Naive thymus-derived CD8-positive, alpha-beta T cell (primary cell): Measurements from ENCODE around the gene PACS1. TPM values are rescaled to one million over a fixed set of nuclear protein-coding genes. Genes with fewer than 3 reads are reported as not detected.
A peak's percentile ranks its signal among the peaks of the same experiment; 100 is the strongest.

Source experiments
- ATAC-seq, 2 donors: fragments of 150-1000 bp; cut with Tn5 transposase in 1 of 2; sonication (Bioruptor Pico), chemical (Tn5 transposase) in 1 of 2; 1 replicate in 1 of 2; 2 replicates in 1 of 2; pipeline ENCODE4 v1.10.0; 2021; ENCODE audit warnings: mild to moderate bottlenecking in 2 of 2, moderate library complexity in 2 of 2
- POLR2A ChIA-PET: fragments of 350-600 bp; sonication (Branson Sonifier 250); formaldehyde crosslinking; loops from one replicate; lab custom pipeline; 2021; ENCODE audit warnings: antibody characterized with exemption; lab: Charles Lee
- DNase-seq, 10 donors: peaks; one replicate each; pipeline versions ENCODE4 v3.0.0 to v3.0.0-alpha.2; 2020 to 2022
- H3K27ac Mint-ChIP-seq, 10 donors: one replicate each; pipeline ENCODE4 v1.8.0; 2020 to 2022; ENCODE audit warnings: mild to moderate bottlenecking in 10 of 10, mixed read lengths in 10 of 10, moderate library complexity in 4 of 10, inconsistent platforms in 1 of 10
- H3K27me3 Mint-ChIP-seq, 5 donors: one replicate each; pipeline ENCODE4 v1.8.0; 2021 to 2022; ENCODE audit warnings: mixed read lengths in 5 of 5
- H3K36me3 Mint-ChIP-seq, 3 donors: one replicate each; pipeline ENCODE4 v1.8.0; 2020 to 2022; ENCODE audit warnings: mixed read lengths in 3 of 3, mild to moderate bottlenecking in 2 of 3, inconsistent platforms in 1 of 3
- H3K4me1 Mint-ChIP-seq, 4 donors: one replicate each; pipeline ENCODE4 v1.8.0; 2021 to 2022; ENCODE audit warnings: mixed read lengths in 4 of 4
- H3K4me3 Mint-ChIP-seq, 10 donors: one replicate each; pipeline ENCODE4 v1.8.0; 2020 to 2022; ENCODE audit warnings: mild to moderate bottlenecking in 10 of 10, mixed read lengths in 10 of 10, moderate library complexity in 6 of 10, inconsistent platforms in 1 of 10
- H3K9me3 Mint-ChIP-seq, 9 donors: one replicate each; pipeline ENCODE4 v1.8.0; 2020 to 2022; ENCODE audit warnings: mixed read lengths in 9 of 9, mild to moderate bottlenecking in 3 of 9, inconsistent platforms in 1 of 9, moderate library complexity in 1 of 9
- polyA plus RNA-seq, 3 donors: library from polyadenylated mRNA; unstranded; fragments of 300-500 nt; fragmentation: Illumina TruSeq; gene quantifications; one replicate each; pipeline ENCODE4 v1.2.3, GENCODE V29; 2021
- total RNA-seq, 8 experiments: library from RNA in 2 of 8; stranded (reverse) in 2 of 8; gene quantifications; one replicate each; pipeline ENCODE4 v1.2.3 and lab custom pipeline; 2021 to 2026

PACS1 gene
- total and polyA plus RNA-seq, 5 experiments from 2014 or later, result 35.9 to 317 (median 98.8) TPM

DNA sequence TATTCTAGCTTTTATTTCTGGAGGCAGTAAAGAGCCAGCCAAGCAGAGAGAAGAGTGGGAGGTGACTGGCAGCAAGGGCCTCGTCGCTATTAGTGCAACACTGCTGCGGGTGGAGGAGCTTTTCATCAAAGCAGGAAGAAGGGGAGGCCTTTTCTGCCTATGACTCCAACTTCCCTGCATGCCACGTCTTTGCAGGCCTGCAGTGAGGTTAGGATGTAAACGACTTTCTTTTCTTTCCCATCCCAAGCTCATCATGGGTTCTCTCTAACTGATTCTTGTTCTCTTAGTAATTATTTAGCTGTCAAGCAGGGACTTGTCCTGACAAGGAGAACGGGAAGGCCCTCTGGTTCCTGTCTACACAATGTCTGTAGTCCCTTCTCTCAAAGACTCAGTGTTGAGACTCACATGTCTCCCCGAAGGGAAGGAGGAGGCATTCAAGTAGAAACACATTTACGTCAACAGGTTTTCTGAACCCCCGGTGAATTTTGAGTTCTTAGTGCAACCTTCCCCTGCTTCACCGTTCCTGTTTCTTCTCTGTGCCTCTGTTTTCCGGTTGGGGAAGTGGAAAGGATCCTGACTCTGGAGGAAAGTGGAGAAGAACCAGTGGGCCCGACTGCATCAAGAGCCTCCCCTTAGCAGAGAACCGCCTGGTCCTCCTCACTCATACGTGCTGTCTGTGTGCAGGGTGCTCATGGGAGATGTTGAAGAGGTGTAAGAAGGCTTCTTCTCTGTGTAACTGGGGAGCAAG lies 56.9 kb downstream of the PACS1 start:
- peak; percentile 23 to 75 (median 55) for DNase-seq
- Mint-ChIP-seq H3K4me3 (peak overlapping the region; percentile 61 to 89 (median 81)), H3K4me1 (peaks cover 44 to 84% (median 83%) of the 10 kb centered on the region in 4 donors), H3K27ac (peak overlapping the region; percentile 88 to 98 (median 96)), H3K27me3 (no peaks in the 10 kb centered on the region), H3K36me3 (peaks cover 0 to 7% (median 0%) of the 10 kb centered on the region in 3 donors), H3K9me3 (no peaks in the 10 kb centered on the region)
- ATAC-seq, result peak; percentile 92
- POLR2A ChIA-PET, result interaction anchor here (0.7 to 2.4 kb wide), 10 partner anchors 9 to 75 kb away, joined by 4 to 18 read pairs (median 6); partner anchors contain the start of genes PACS1 and SF3B2

DNA sequence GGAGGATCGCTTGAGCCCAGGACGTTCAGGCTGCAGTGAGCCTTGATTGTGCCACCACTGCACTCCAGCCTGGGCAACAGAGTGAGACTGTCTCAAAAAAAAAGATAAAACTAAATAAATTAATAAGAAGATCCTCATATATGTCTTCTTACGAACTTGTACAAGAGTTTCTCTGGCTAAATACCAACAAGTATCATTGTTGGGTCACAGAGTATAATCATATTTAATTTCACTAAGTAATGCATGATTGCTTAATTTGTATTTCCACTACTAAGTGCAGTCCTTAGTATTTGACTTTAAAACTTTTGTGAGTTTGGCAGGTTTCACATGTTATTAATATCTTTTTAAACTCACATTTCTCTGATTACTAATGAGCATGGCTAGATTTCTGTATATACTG lies 60.9 kb downstream of the PACS1 start:
- H3K4me1 Mint-ChIP-seq, result peaks cover 45 to 82% (median 78%) of the 10 kb centered on the region in 4 donors
- peak overlapping the region; percentile 34 to 92 (median 81) for H3K27ac Mint-ChIP-seq
- no peaks in the 10 kb centered on the region for H3K9me3 Mint-ChIP-seq
- peaks cover 0 to 5% (median 0%) of the 10 kb centered on the region in 3 donors for H3K36me3 Mint-ChIP-seq
- no peak for DNase-seq
- no peaks in the 10 kb centered on the region for H3K27me3 Mint-ChIP-seq
- H3K4me3 Mint-ChIP-seq, result peak overlapping the region in 5 of 10 donors; percentile 8 to 30 (median 28)
- POLR2A ChIA-PET, result interaction anchor here (0.7 to 1.0 kb wide), 2 partner anchors 25 to 53 kb away, joined by 3 read pairs; no protein-coding TSS in a partner anchor
- ATAC-seq, result no peak

DNA sequence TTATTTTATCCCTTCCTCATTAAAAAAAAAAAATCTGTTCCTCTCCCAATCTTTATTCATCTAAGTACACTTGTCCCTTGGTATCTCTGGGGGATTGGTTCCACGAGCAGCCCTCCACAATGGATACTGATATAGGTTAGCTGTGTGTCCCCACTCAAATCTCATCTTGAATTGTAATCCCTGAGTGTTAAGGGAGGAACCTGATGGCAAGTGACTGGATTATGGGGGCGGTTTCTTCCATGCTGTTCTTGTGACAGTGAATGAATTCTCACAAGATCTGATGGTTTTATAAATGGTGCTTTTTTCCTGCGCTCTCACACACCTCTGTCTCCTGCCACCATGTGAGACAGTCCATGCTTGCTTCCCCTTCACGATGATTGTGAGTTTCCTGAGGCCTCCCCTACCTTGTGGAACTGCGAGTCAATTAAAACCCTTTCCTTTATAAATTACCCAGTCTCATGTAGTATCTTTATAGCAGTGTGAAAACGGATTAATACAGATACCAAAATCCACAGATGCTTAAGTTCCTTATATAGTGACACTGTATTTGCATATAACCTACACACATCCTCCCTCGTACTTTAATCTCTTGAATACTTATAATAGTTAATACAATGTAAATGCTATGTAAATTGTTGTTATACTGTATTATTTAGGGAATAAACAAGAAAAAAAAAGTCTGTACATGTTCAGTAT lies 62.0 kb downstream of the PACS1 start:
- H3K36me3 Mint-ChIP-seq, result peaks cover 0 to 5% (median 0%) of the 10 kb centered on the region in 3 donors
- DNase-seq (no peak), ATAC-seq (no peak)
- POLR2A ChIA-PET, result interaction anchor here (0.7 to 2.2 kb wide), 3 partner anchors 23 to 64 kb away, joined by 3 to 9 read pairs (median 3); no protein-coding TSS in a partner anchor
- peak overlapping the region in 5 of 10 donors; percentile 16 to 62 (median 30) for H3K4me3 Mint-ChIP-seq
- peaks cover 41 to 79% (median 74%) of the 10 kb centered on the region in 4 donors for H3K4me1 Mint-ChIP-seq
- no peaks in the 10 kb centered on the region for H3K27me3 Mint-ChIP-seq
- H3K9me3 Mint-ChIP-seq, result no peaks in the 10 kb centered on the region
- H3K27ac Mint-ChIP-seq, result peak overlapping the region; percentile 32 to 92 (median 84)

DNA sequence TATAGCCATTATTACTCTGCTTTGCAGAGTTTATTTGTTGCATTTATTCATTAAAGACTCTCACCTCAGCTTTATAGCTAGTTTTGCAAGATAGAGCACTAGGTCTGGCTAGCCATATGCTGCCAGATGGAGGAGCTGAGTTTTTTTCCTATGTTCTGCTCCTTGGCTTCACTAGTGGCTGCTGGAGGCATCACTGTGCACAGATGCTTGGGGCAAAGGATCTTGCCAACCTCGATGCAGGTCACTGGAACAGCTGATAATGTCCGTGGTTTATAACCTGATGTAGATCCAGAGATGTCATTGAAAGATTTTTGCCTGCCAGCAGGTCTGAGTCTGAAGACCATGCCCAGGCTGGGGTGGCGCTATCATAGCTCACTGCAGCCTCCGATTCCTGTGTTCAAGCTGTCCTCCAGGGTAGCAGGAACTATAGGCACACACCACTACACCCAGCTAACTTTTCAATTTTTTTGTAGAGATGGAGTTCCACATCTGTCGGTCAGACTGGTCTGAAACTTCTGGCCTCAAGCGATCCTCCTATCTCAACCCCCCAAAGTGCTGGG lies 63.2 kb downstream of the PACS1 start:
- no peak for DNase-seq
- Mint-ChIP-seq H3K36me3 (peaks cover 0 to 5% (median 0%) of the 10 kb centered on the region in 3 donors), H3K27ac (peak overlapping the region in 9 of 10 donors; percentile 9 to 89 (median 71)), H3K4me3 (no peak overlapping the region), H3K4me1 (peaks cover 33 to 78% (median 68%) of the 10 kb centered on the region in 4 donors), H3K9me3 (no peaks in the 10 kb centered on the region), H3K27me3 (no peaks in the 10 kb centered on the region)
- ATAC-seq, result no peak
- POLR2A ChIA-PET, result interaction anchor here (0.5 to 3.0 kb wide), 5 partner anchors 17 to 545 kb away, joined by 4 to 15 read pairs (median 9); no protein-coding TSS in a partner anchor

DNA sequence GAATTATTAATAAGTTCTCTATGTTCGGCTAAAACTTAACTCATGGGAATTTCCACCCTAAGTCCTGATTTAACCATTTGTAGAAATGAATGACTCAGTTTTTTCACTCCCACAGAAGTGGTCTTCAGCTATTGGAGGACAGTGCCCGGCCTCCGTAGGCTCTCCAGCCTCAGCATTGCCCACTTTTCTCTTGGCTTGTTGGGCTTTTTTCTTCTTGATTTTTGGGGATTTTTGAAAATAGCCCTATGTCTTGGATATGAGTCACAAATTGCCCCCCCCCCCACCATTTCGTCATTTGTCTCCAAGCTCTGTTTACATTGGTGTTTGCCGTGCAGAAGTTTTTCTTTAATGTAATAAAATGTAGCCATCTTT lies 66.7 kb downstream of the PACS1 start:
- no peak for ATAC-seq
- peaks cover 27 to 73% (median 57%) of the 10 kb centered on the region in 4 donors for H3K4me1 Mint-ChIP-seq
- H3K36me3 Mint-ChIP-seq, result peaks cover 0 to 6% (median 0%) of the 10 kb centered on the region in 3 donors
- H3K27me3 Mint-ChIP-seq, result no peaks in the 10 kb centered on the region
- POLR2A ChIA-PET, result interaction anchor here (0.7 to 1.3 kb wide), 2 partner anchors 65 to 91 kb away, joined by 3 to 6 read pairs; no protein-coding TSS in a partner anchor
- no peak overlapping the region for H3K4me3 Mint-ChIP-seq
- H3K9me3 Mint-ChIP-seq, result no peaks in the 10 kb centered on the region
- DNase-seq, result no peak
- peak overlapping the region in 7 of 10 donors; percentile 12 to 78 (median 56) for H3K27ac Mint-ChIP-seq

DNA sequence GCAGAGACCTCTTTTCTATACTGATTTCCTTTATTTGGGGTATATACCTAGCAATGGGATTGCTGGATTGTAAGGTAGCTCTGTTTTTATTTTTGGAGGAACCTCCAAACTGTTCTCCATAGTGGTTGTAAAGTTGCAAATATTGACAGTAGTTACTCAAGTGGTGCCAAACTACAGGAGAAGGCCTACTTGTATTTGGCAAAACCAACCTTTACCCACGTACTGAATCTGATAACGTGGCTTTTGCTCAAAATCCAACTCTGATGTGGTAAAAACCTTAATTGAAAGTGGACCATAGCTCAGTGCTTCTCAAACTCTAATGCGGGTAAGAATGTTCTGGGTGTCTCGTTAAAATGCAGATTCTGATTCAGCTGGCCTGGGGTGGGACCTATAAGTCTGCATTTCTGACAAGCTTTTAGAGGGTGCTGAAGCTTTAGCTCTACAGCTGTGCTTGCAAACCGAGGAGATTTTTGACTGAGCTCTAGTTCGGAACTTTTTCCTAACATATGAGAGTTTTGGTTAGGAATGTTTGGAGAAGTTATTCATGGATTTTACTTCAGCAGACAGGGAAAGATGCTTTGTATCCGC lies 69.8 kb downstream of the PACS1 start:
- Mint-ChIP-seq H3K27ac (peak overlapping the region in 6 of 10 donors; percentile 3 to 82 (median 46)), H3K9me3 (no peaks in the 10 kb centered on the region), H3K4me3 (no peak overlapping the region), H3K4me1 (peaks cover 18 to 73% (median 56%) of the 10 kb centered on the region in 4 donors), H3K27me3 (no peaks in the 10 kb centered on the region), H3K36me3 (peaks cover 0 to 5% (median 2%) of the 10 kb centered on the region in 3 donors)
- ATAC-seq, result no peak
- POLR2A ChIA-PET, result interaction anchor here (0.5 to 0.8 kb wide), 2 partner anchors 71 to 787 kb away, joined by 3 read pairs; no protein-coding TSS in a partner anchor
- no peak for DNase-seq

DNA sequence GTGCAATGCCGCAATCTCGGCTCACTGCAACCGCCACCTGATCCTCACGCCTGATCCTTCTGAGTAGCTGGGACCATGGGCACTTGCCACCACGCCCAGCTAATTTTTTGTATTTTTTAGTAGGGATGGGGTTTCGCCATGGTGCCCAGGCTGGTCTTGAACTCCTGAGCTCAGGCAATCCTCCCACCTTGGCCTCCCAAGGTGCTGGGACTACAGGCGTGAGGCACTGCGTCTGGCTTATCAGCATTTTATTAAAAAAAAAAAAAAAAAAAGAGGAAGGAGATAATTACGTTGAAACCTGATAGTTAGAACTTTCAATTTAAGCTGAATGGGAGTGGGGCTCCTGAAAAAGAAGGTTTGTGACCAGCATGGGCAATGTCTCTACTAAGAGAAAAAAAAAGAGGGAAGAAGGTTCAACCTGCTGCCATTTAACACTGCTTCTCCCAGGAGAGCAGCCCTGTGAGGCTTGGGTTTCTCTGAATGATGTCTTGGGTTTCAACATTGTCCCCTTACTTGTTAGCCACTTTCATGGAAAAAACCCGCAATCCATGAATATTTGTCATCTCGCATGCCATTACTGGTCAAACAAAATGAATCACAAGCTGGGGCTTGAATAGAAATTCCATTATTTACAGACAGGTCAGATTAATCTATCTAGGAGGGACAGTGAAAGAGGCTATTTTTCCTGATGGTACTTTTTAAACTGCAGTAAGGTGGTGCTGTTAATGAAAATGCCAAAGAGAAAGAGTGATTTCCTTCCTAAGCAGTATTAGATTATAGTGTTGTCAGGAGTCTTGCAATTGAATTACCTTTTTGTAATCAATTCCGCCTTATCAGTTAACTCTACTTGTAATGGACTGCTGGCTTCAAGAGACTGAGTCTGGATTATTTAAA lies 72.5 kb downstream of the PACS1 start:
- POLR2A ChIA-PET, result interaction anchor here (0.8 kb wide), 2 partner anchors 16 to 39 kb away, joined by 3 to 8 read pairs; no protein-coding TSS in a partner anchor
- ATAC-seq (no peak), DNase-seq (no peak)
- H3K4me3 Mint-ChIP-seq, result no peak overlapping the region
- peak overlapping the region in 3 of 10 donors; percentile 13 to 72 (median 43) for H3K27ac Mint-ChIP-seq
- H3K9me3 Mint-ChIP-seq, result no peaks in the 10 kb centered on the region
- peaks cover 28 to 76% (median 62%) of the 10 kb centered on the region in 4 donors for H3K4me1 Mint-ChIP-seq
- H3K36me3 Mint-ChIP-seq, result peaks cover 5 to 23% (median 11%) of the 10 kb centered on the region in 3 donors
- H3K27me3 Mint-ChIP-seq, result no peaks in the 10 kb centered on the region

DNA sequence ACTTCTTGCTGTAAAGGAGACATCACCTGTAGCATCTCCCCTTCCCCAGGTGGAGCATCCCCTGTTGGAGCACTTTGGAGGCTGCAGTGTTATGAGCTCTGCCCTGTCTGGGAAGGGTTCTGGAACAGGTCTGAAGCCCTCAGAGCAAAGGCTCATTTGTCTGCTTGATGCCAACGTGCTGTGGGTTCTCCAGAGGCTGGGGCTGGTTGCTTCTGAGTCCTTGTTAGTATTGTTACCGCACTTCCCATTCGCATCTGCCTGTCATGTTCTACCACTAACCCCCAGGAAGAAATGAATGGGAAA lies 73.1 kb downstream of the PACS1 start:
- DNase-seq (no peak), ATAC-seq (no peak)
- no peak overlapping the region for H3K4me3 Mint-ChIP-seq
- peaks cover 5 to 23% (median 11%) of the 10 kb centered on the region in 3 donors for H3K36me3 Mint-ChIP-seq
- POLR2A ChIA-PET, result interaction anchor here (0.8 kb wide), 1 partner anchor 38 kb away, joined by 3 read pairs; no protein-coding TSS in a partner anchor
- H3K4me1 Mint-ChIP-seq, result peaks cover 28 to 72% (median 61%) of the 10 kb centered on the region in 4 donors
- peak overlapping the region in 5 of 10 donors; percentile 11 to 72 (median 23) for H3K27ac Mint-ChIP-seq
- no peaks in the 10 kb centered on the region for H3K9me3 Mint-ChIP-seq
- H3K27me3 Mint-ChIP-seq, result no peaks in the 10 kb centered on the region

DNA sequence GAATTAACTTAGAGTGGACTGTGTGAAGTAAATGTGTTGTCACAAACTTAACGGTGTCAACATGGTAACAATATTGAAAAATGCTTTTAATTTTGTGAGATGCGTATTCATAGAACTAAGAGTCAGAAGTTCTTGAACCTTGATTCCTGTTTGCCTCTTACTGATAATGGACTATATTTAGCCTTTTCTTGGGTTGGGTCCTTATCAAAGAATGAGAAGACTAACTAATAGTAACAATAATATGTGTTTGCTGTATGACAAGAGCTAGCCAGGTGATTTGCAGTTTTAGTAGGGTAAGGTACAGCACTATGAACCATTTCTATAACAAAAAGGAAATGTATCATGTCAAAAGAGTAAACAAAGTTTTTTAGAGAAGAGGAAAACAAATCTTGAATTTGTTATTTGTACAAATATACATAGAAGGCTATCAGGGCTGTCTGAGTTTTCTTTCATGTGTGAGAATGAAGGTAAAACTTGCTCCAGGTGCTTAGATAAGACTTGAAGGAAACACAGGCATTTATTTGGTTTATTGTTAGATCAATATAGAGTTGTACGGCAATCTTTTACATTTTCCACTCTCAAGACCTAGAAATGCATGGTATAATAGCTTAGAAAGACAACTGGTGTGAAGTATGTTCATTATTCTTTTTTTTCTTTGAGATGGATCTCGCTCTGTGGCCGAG lies 74.1 kb downstream of the PACS1 start:
- H3K9me3 Mint-ChIP-seq, result no peaks in the 10 kb centered on the region
- H3K27me3 Mint-ChIP-seq, result no peaks in the 10 kb centered on the region
- DNase-seq (no peak), ATAC-seq (no peak)
- peaks cover 28 to 69% (median 59%) of the 10 kb centered on the region in 4 donors for H3K4me1 Mint-ChIP-seq
- peak overlapping the region in 5 of 10 donors; percentile 23 to 83 (median 51) for H3K27ac Mint-ChIP-seq
- H3K36me3 Mint-ChIP-seq, result peaks cover 5 to 23% (median 11%) of the 10 kb centered on the region in 3 donors
- peak overlapping the region in 6 of 10 donors; percentile 17 to 62 (median 32) for H3K4me3 Mint-ChIP-seq
- POLR2A ChIA-PET, result no interaction called here

DNA sequence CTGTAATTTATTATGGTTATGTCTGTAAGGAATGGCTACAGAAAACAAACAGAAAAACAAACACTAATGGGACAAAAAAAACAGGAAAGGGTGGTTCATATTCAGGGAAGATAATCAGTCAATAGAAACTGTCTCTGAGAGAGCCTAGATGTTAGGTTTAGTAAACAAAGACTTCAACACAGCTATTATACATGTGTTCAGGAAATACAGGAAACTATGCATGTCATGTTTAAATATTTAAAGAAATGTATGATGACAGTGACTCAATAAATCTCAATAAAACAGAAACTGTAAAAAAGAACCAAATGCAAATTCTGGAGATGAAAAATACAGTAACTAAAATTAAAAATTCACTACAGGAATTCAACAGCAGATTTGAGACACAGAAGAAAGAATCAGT lies 76.0 kb downstream of the PACS1 start:
- H3K4me1 Mint-ChIP-seq, result peaks cover 29 to 64% (median 58%) of the 10 kb centered on the region in 4 donors
- peak overlapping the region in 6 of 10 donors; percentile 1 to 51 (median 32) for H3K27ac Mint-ChIP-seq

More for the DNA sequence above, 76.0 kb downstream of the PACS1 start:
- peaks cover 5 to 24% (median 11%) of the 10 kb centered on the region in 3 donors for H3K36me3 Mint-ChIP-seq
- no peaks in the 10 kb centered on the region for H3K27me3 Mint-ChIP-seq
- no peaks in the 10 kb centered on the region for H3K9me3 Mint-ChIP-seq
- DNase-seq (no peak), ATAC-seq (no peak)
- peak overlapping the region in 1 of 10 donors; percentile 39 for H3K4me3 Mint-ChIP-seq
- POLR2A ChIA-PET, result interaction anchor here (1.1 kb wide), 1 partner anchor 252 kb away, joined by 3 read pairs; no protein-coding TSS in a partner anchor
